Retina (tissue), 1 donor: ENCODE measurements around the gene FNBP1.
"Not testable (repeated sequence)": the region's sequence is repeated elsewhere in the genome, so short reads cannot be mapped to it uniquely, and the experiment has no call there.

Source experiments
- DNase-seq: peaks from one replicate; pipeline ENCODE4 v3.0.0-alpha.2; 2016

FNBP1 gene

DNA sequence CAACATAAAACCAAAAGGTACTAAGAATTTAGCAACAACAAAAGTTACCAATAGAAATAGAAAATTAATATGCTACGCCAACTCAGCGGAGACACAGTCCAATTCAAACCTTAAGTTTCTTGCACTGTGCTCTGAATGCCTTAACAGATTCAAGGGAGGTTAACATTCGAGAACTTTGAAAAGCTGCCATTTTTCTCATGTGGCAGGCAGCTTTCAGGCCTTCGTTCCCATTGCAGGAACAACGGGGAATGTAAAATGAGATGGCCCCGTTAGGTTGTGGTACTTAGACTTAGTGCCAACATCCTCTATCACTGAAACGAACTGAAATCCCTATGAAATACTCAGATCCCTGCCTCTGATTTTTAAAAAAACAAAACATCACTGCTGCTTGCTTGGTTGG is 22.4 kb downstream of the FNBP1 start:
- DNase-seq: no peak

DNA sequence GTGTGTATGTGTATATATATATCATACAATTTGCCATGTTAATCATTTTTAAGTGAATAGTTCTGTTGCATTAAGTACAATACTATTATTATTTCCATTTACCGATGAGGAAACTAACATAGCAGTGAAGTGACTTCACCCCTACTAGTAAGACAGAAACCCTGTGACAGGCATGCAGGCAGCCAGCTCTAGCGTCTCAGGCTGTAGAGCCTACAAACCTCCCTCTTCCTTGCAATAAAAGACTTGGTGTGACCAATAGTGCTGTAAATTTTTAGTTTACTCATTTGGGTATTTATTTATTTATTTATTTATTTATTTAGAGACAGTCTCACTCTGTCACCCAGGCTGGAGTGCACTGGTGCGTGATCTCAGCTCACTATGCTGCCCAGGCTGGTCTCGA is 24.7 kb downstream of the FNBP1 start:
- no peak for DNase-seq

DNA sequence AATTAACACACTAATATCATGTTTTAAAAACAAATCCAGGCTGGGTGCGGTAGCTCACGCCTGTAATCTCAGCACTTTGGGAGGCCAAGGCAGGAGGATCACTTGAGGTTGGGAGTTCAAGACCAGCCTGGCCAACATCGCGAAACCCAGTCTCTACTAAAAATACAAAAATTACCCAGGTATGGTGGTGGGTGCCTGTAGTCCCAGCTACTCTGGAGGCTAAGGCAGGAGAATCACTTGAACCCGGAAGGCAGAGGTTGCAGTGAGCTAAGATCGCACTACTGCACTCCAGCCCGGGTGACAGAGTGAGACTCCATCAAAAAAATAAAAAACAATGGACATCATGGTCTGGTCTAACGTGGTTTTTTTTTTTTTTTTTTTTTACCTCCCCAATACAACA is 25.5 kb downstream of the FNBP1 start:
- not testable (repeated sequence) for DNase-seq

DNA sequence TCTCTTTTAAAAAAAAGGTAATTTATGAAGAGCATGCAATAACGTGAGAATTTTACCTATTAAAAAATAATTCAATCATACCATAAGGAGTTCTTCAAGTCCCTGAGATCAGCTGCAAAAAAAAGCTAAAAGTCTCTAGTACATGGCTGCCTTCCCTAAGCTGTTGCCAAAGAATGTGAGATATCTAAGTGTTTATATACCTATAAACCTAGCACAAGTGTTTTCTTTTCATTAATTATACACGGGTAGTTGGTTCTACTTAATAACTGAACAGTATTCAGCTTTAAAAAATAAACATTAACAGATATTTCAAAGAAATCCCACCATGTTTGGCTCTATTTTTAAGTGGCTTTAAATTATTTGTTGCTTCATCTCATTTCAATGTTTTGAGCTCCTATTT is 25.9 kb downstream of the FNBP1 start:
- no peak for DNase-seq

DNA sequence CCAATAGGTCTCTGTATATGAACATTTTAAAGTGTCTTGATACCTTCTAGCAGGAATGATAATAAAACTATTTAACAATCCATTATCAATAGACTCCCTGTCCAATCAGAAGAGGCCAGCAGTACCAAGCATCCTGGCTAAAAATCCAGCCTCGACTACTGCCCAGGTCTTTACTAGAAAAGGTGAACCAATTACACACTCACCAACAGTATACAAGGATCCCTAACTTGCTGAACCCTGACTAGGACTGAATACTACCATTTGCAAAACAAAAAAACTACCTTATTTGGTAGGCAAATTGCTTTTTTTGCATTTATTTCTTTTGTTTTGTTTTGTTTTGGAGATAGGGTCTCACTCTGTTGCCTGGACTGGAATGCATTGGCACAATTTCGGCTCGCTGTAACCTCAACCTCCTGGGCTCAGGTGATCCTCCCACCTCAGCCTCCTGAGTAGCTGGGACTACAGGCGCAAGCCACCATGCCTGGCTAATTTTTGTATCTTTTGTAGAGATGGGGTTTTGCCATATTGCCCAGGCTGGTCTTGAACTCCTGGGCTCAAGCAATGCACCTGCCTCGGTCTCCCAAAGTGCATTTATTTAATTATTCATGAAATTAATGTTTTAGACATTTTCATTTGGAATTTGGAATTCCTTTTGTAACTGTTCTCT is 27.5 kb downstream of the FNBP1 start:
- DNase-seq: no peak

DNA sequence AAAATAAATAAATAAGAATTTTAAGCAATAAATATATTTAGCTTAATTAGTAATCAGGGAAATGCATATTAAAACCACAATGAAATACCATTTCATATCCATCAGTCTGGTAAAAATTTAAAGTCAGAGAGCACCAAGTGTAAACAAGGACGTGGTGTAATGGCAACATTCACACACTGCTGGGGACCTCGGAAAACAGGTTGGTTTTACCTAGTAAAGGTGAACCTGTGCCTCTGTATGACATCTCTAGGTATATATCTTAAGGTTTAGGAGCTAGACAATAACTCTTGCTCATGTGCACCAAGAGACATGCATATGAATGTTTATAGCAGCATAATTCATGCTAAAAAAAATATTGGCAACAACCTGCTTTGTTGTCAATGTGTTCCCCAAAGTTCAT is 29.7 kb downstream of the FNBP1 start:
- DNase-seq: no peak

DNA sequence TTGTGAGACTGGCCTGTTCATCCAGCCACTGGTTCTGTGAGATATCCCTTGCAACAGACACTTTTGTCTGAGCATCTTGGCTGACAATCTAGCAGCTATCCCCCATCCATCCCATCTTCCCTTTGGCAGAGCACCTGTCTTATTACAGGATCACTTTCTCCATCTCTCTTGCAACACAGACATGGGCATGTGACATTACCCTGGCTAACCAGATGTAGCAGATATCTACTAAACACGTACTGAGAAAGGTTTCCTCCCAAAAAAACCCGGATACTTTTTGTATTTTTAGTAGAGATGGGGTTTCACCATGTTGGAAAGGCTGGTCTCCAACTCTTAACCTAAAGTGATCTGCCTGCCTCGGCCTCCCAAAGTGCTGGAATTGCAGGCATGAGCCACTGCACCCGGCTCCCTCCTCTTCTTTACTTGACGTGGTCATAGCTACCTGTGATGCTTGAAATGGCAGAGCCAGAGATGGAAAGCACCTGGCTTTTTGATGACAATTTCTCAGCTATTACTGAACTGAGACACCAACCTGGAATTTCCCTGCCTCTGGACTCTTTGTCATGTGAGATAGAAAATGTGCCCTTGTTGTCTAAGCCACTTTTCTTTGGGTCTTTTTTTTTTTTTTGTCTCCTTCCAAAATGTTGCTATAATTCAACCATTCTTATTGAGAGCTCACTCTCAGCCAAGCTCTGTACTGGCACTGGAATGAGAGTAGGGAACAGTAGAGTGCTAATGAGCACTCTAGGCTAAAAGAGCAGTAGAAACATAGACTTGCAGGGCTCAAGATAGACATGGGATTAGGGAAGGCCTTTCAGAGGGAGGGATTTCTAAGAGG is 32.6 kb downstream of the FNBP1 start:
- DNase-seq: no peak

DNA sequence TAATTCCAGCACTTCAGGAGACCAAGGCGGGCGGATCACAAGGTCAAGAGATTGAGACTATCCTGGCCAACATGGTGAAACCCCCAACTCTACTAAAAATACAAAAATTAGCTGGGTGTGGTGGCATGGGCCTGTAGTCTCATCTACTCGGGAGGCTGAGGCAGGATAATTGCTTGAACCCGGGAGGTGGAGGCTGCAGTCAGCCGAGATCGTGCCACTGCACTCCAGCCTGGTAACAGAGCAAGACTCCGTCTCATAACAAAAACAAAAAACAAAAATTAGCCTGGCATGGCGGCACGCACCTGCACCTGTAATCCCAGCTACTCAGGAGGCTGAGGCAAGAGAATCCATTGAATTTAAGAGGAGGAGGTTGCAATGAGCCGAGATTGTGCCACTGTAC is 33.4 kb downstream of the FNBP1 start:
- not testable (repeated sequence) for DNase-seq

DNA sequence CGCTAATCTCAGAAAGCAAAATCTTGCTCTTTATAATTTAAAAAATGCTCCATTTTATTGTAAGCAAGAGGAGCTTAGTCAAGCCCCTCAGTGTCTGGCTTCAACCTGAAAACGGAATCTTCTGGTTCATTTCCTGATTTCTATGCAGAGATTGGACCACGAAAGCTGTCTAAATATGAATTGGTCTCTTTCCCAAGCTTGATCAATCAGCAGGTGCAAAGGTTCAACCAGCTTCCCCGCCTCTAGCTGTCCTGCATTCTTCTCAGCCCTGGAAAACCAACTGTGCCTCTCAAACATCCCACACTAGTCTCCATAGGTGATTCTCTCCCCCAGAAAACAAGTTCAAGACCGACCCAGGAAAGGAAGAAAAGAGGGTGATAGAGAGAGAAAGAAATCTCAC is 34.5 kb downstream of the FNBP1 start:
- no peak for DNase-seq

DNA sequence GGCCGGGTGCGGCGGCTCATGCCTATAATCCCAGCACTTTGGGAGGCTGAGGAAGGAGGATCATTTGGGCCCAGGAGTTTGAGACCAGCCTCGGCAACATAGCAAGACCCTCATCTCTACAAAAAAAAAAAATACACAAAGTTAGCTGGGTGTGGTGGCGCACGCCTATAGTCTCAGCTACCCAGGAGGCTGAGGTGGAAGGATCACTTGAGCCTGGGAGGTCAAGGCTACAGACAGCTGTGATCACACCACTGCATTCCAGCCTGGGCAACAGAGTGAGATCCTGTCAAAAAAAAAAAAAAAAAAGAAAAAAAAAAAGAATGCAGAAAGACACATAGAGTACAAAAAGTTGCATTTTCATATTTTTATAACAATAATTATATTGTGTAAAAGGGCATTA is 36.0 kb downstream of the FNBP1 start:
- DNase-seq: not testable (repeated sequence)

DNA sequence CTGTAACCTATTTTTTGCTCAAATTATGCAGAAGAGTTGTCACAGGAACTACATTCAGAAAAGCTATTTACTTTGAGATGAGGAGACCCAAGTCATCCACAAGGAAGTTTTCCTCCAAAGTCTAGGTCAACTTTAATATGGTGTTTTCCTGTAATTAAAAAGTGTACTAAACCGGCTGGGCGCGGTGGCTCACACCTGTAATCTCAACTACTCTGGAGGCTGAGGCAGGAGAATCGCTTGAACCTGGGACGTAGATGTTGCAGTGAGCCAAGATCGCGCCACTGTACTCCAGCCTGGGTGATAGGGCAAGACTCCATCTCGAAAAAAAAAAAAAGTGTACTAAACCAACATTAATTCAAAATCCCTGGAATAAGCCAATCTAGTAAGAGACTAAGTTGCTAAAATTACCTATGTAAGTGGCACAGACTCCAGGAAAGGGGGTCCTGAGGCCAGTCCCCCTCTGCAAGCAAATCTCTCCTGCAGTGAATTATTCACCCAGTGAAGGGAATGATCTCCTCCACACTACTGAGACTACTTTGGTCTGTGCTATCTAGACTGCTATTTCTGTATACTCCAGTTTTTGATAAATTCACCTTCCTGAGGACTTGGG is 38.9 kb downstream of the FNBP1 start:
- DNase-seq: no peak

DNA sequence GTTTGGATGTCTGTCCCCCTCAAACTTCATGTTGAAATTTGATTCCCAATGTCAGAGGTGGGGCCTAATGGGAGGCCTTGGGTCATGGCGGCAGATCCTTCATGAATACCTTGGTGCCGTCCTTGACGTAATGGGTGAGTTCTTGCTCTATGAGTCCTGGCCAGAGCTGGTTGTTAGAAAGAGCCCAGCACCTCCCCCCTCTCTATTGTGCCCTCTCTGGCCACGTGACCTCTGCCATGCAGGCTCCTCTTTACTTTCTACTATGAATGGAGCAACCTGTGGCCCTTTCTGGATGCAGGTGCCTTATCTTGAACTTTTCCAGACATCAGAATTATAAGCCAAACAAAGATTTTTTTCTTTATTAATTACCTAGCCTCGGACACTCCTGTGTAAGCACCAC is 40.7 kb downstream of the FNBP1 start:
- no peak for DNase-seq

DNA sequence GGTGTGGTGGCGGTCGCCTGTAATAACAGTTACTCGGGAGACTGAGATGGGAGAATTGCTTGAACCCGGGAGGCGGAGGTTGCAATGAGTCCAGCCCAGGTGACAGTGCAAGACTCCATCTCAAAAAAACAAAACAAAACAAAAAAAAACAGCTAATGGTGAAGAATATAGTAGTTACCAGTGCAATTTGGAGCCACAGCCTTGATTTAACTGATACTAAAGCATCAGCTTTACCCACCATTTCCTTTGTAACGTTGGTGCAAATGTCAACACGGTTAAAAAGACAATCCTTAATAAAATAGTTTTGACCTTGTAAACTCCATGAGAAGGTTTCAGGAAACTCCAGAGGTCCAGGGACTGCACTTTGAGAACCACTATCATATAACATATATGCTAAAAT is 41.8 kb downstream of the FNBP1 start:
- DNase-seq: no peak

DNA sequence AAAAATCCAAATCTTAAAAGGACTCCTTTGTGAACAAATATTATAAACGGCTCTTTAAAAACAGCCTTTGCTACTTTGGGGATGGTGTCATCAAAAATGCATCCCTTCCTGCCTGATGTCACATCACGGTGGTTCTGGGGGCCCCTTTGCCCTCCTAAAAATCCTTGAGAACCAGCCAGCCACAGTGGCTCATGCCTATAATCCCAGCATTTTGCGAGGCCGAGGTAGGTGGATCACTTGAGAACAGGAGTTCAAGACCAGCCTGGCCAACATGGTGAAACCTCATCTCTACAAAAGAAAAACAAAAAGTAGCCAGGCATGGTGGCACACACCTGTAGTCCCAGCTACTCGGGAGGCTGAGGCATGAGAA is 43.9 kb downstream of the FNBP1 start:
- DNase-seq: no peak

DNA sequence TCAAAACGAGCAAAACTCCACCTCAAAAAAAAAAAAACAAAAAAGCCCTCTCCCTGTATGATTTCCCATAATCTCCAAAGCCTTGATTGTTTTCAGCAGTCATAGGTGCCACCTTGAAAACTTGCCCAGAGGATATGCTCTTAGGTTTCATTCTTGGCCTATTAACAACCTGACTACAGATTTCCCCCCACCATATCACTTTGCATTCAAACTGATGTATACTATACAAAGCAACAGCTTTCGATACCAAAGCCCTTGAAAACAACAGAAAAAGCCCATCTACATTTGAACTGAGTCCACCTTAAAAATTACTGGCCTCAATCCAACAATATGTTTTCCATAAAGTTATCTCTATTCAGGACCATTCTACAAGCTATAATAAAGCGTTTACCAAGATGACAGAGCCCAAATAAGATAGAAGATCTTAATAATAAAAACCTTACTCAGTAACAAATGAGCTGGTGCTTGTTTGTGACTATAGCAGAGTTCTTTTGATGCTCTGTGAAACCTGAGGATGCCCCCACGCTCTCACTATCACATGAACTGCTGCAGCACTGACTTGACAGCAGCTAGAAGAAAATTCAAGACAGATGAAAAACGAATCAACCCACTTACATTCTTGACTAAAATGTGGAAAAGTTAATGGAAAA is 44.4 kb downstream of the FNBP1 start:
- DNase-seq: no peak

DNA sequence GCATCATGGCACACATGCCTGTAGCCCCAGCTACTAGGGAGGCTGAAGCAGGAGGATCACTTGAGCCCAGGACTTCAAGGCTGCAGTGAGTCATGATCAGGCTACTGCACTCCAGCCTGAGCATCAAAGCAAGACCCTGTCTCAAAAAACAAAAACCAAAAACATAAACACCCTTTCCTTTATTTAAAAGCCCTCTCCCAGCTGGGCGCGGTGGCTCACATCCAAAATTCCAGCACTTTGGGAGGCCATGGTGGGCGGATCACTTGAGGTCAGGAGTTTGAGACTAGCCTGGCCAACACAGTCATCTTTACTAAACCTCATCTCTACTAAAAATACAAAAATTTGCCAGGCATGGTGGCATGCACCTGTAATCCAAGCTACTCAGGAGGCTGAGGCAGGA is 45.3 kb downstream of the FNBP1 start:
- not testable (repeated sequence) for DNase-seq

DNA sequence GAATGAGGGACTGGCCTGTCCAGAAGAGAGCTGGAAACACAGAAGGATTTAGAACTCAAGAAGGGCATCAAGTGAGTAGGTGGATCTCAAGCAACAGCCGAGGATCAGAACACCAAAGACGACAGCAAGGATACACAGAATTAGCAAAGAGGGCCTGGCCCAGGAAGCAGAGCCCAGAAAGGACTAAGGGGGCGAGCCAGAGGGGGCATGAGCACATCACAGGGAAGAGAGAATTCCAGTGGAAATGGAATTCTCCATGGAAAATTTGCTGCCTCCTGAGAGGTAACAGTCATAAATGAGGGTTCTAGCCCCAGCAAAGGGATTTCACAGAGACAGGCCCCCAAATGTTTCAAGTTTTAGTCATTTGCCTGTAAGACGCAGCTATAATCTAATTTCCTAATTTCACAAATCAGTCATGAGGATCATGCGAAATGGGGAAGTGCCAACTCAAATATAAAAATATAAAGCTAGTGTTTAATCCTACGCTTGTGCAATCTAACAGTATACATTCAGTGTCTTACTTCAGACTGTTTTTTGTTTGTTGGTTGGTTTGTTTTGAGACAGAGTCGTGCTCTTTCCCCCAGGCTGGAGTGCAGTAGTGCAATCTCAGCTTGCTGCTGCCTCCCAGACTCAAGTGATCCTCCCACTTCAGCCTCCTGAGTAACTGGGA is 46.7 kb downstream of the FNBP1 start:
- no peak for DNase-seq

DNA sequence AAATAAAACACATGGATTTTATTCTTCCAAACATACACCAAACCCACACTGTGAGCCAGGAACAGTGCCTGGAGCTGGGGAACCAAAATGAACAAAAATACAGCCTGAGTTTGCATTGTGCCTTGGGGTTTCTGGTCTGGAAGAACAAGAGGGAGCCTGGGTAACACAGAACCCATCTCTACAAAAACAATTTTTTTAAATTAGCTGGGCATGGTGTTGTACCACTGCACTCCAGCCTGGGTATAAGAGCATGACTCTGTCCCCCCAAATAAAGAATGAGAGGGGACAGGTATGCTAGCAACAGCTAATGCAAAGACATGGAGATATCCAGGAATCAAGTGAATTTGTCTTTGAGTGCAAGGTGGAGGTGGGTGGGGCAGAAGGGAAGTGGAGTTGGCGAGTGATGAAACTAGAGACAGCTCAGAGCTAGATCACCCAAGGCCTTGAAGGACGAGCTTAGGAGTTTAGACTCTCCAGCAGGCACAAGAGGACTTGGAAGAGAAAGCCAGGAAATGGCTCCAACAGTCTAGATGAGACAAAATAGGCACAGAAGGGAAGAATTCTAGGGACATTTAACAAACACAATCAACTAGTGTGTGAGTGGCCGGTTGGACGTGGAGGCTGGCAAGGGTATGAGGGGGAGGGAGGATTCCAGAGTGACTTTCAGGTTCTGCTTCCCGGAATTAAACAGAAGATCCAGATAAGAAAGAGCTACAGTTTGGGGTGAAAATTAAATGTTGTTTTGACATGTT is 47.4 kb downstream of the FNBP1 start:
- DNase-seq: no peak

DNA sequence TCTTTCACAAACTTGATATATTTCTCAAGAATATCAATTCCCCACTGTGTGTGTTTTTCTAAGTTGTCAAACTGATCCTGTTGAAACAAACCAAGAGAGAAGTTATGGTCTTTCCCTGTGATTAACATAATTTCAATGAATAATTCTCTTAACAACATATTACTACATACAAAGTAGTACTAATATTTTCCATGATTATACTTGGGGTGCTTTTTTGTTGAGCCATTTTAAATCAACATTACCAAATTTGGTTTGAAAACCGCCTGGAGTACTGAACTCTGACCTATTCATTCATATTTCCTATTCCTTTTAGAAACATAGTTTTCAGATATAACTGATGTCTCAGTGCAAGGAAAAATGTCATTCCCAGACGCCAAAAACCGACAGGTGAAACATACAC is 48.1 kb downstream of the FNBP1 start:
- no peak for DNase-seq

DNA sequence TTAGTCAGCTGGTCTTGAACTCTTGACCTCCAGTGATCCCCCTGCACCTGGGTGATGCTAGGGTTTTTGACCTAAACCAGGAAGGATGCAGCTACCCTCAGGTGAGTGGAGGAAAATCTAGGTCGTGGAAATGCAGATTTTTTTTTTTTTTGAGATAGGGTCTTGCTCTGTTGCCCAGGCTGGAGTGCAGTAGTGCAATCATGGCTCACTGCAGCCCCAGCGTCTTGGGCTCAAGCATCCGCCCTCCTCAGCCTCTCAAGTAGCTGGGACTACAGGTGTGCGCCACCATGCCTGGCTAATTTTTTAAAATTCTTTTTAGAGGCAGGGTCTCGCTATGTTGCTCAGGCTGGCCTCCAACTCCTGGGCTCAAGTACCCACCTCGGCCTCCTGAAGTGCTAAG is 51.9 kb downstream of the FNBP1 start:
- not testable (repeated sequence) for DNase-seq

DNA sequence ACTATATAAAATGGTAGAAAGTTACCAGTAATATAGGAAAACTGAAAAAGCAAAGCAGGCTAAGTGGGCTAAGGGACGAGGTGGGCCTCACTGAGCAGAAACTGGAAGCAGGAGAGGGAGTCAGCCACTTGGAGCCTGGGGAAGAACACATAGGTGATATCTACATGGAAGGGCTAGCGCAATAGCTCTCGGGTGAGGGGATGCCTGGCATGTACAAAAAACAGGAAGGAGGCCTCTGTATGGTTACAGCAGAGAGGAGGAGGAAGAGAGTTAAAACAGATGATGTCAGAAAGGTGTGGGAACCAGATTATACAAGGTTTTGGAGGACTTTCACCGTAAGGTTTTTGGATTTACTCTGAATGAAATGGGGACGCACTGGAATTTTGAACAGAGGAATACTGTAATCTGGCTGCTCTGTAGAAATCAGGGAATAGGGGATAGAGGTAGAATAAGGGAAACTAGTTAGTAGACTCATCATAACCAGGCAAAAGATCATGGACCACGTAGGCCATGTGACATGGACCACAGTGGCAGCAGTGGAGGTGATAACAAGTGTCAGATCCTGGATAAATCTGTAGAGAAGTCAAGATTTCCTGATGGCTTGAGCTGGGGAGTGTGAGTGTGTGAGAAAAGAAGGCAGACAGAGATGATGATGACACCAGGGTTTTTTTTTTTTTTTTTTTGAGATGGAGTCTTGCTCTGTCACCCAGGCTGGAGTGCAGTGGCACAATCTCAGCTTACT is 52.5 kb downstream of the FNBP1 start:
- no peak for DNase-seq

DNA sequence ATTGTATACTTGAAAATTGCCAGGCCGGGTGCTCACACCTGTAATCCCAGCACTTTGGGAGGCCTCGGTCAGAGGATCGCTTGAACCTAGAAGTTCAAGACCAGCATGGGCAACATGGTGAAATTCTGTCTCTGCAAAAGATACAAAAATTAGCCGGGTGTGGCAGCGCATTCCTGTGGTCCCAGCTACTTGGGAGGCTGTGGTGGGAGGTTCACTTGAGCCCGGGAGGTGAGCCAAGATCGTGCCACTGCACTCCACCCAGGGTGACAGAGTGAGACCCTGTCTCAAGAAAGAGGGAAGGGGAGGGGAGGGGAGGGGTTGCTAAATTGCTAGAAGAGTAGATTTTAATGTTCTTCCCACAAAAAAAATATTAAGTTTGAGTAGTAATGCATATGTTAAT is 53.2 kb downstream of the FNBP1 start:
- DNase-seq: no peak
